IPS-15b (cell line): ENCODE results near the gene PIAS1.
"Not testable (repeated sequence)": the region's sequence is repeated elsewhere in the genome, so short reads cannot be mapped to it uniquely, and the experiment has no call there.

Experiments
- H3K27me3 ChIP-seq: one replicate; pipeline ENCODE4 v1.6.1; 2013; ENCODE audit warnings: low read length; ENCODE audit not compliant: control insufficient read depth, insufficient read depth
- H3K36me3 ChIP-seq: one replicate; pipeline ENCODE4 v1.6.1; 2013; ENCODE audit warnings: low read length; ENCODE audit not compliant: control insufficient read depth, insufficient read depth
- H3K4me1 ChIP-seq: one replicate; pipeline ENCODE4 v1.6.1; 2013; ENCODE audit warnings: mild to moderate bottlenecking, low read length; ENCODE audit not compliant: control insufficient read depth, insufficient read depth
- H3K4me3 ChIP-seq: one replicate; pipeline ENCODE4 v1.5.1; 2013; ENCODE audit warnings: low read depth, low read length
- H3K9ac ChIP-seq: one replicate; pipeline ENCODE4 v1.6.1; 2013; ENCODE audit warnings: low read depth, mild to moderate bottlenecking, low read length
- H3K9me3 ChIP-seq: one replicate; pipeline ENCODE4 v1.6.1; 2013; ENCODE audit warnings: mild to moderate bottlenecking, low read length; ENCODE audit not compliant: control insufficient read depth, insufficient read depth

PIAS1 gene

GRCh38 chr15:68172037-68172436 is 117.9 kb downstream of the PIAS1 start:
- not testable (repeated sequence) for H3K36me3 ChIP-seq, H3K9ac ChIP-seq, H3K4me3 ChIP-seq, H3K9me3 ChIP-seq, H3K27me3 ChIP-seq, H3K4me1 ChIP-seq

GRCh38 chr15:68173119-68173518 is 119.0 kb downstream of the PIAS1 start:
- Histone ChIP-seq H3K4me1 (no peaks in the 10 kb centered on the region), H3K9me3 (no peaks in the 10 kb centered on the region), H3K27me3 (no peaks in the 10 kb centered on the region), H3K9ac (no peak overlapping the region), H3K4me3 (no peak overlapping the region), H3K36me3 (no peaks in the 10 kb centered on the region)

GRCh38 chr15:68175526-68175925 is 121.4 kb downstream of the PIAS1 start:
- Histone ChIP-seq H3K9me3 (no peaks in the 10 kb centered on the region), H3K4me1 (no peaks in the 10 kb centered on the region), H3K4me3 (no peak overlapping the region), H3K36me3 (no peaks in the 10 kb centered on the region), H3K27me3 (no peaks in the 10 kb centered on the region), H3K9ac (no peak overlapping the region)

GRCh38 chr15:68176601-68177000 is 122.5 kb downstream of the PIAS1 start:
- Histone ChIP-seq H3K9me3 (no peaks in the 10 kb centered on the region), H3K9ac (no peak overlapping the region), H3K36me3 (peaks cover 2% of the 10 kb centered on the region), H3K27me3 (no peaks in the 10 kb centered on the region), H3K4me1 (no peaks in the 10 kb centered on the region), H3K4me3 (no peak overlapping the region)

- H3K4me3 ChIP-seq = no peak overlapping the region
- H3K9me3 ChIP-seq = no peaks in the 10 kb centered on the region
- no peaks in the 10 kb centered on the region for H3K27me3 ChIP-seq
- H3K36me3 ChIP-seq = peaks cover 4% of the 10 kb centered on the region
- H3K4me1 ChIP-seq = no peaks in the 10 kb centered on the region
- no peak overlapping the region for H3K9ac ChIP-seq
Observed at GRCh38 chr15:68177742-68178141, 123.6 kb downstream of the PIAS1 start.

- no peak overlapping the region for H3K9ac ChIP-seq
- H3K4me3 ChIP-seq = no peak overlapping the region
- H3K27me3 ChIP-seq = no peaks in the 10 kb centered on the region
- no peaks in the 10 kb centered on the region for H3K4me1 ChIP-seq
- H3K9me3 ChIP-seq = no peaks in the 10 kb centered on the region
- peaks cover 4% of the 10 kb centered on the region for H3K36me3 ChIP-seq
Observed at GRCh38 chr15:68183616-68184315, 129.7 kb downstream of the PIAS1 start.

- Histone ChIP-seq H3K36me3 (peaks cover 4% of the 10 kb centered on the region), H3K4me1 (no peaks in the 10 kb centered on the region)
Observed at GRCh38 chr15:68184616-68185480, 130.7 kb downstream of the PIAS1 start.

GRCh38 chr15:68186671-68187397 is 132.7 kb downstream of the PIAS1 start:
- H3K4me3 ChIP-seq = no peak overlapping the region
- no peaks in the 10 kb centered on the region for H3K27me3 ChIP-seq
- H3K9me3 ChIP-seq = no peaks in the 10 kb centered on the region
- peaks cover 5% of the 10 kb centered on the region for H3K4me1 ChIP-seq
- no peak overlapping the region for H3K9ac ChIP-seq
- peaks cover under 1% of the 10 kb centered on the region for H3K36me3 ChIP-seq

More at GRCh38 chr15:68184616-68185480, 130.7 kb downstream of the PIAS1 start:
- H3K9ac ChIP-seq = no peak overlapping the region
- H3K9me3 ChIP-seq = no peaks in the 10 kb centered on the region
- H3K27me3 ChIP-seq = no peaks in the 10 kb centered on the region
- H3K4me3 ChIP-seq = no peak overlapping the region

GRCh38 chr15:68187559-68187958 is 133.4 kb downstream of the PIAS1 start:
- H3K9me3 ChIP-seq = no peaks in the 10 kb centered on the region
- H3K4me3 ChIP-seq = no peak overlapping the region
- no peaks in the 10 kb centered on the region for H3K27me3 ChIP-seq
- H3K9ac ChIP-seq = no peak overlapping the region
- no peaks in the 10 kb centered on the region for H3K36me3 ChIP-seq
- peaks cover 5% of the 10 kb centered on the region for H3K4me1 ChIP-seq

- H3K4me3 ChIP-seq = no peak overlapping the region
- H3K27me3 ChIP-seq = no peaks in the 10 kb centered on the region
- H3K36me3 ChIP-seq = no peaks in the 10 kb centered on the region
- H3K4me1 ChIP-seq = peaks cover 5% of the 10 kb centered on the region
- H3K9ac ChIP-seq = no peak overlapping the region
- no peaks in the 10 kb centered on the region for H3K9me3 ChIP-seq
Observed at GRCh38 chr15:68188647-68189046, 134.5 kb downstream of the PIAS1 start.

GRCh38 chr15:68190048-68190447 is 135.9 kb downstream of the PIAS1 start:
- Histone ChIP-seq H3K9ac (no peak overlapping the region), H3K27me3 (no peaks in the 10 kb centered on the region), H3K4me1 (peaks cover 5% of the 10 kb centered on the region), H3K9me3 (no peaks in the 10 kb centered on the region), H3K4me3 (no peak overlapping the region), H3K36me3 (no peaks in the 10 kb centered on the region)
